Activated CD4-positive, alpha-beta T cell treated with anti-CD3 and anti-CD28 coated beads, Interleukin-2, amount 10 ng/mL, durations not matched to agents 7 days and 5 days (primary cell): ENCODE results near the gene ARF1. TPM values are rescaled to one million over a fixed set of nuclear protein-coding genes. Genes with fewer than 3 reads are reported as not detected.
A peak's percentile ranks its signal among the peaks of the same experiment; 100 is the strongest.

Source experiments
- CTCF ChIA-PET: fragments of 350-600 bp; sonication (Branson Sonifier 250); formaldehyde crosslinking; loops from one replicate; lab custom pipeline; 2021; ENCODE audit warnings: antibody characterized with exemption; lab: Charles Lee
- POLR2A ChIA-PET: fragments of 350-600 bp; sonication (Branson Sonifier 250); formaldehyde crosslinking; loops from one replicate; lab custom pipeline; 2021; ENCODE audit warnings: antibody characterized with exemption; lab: Charles Lee
- DNase-seq: peaks from one replicate; pipeline ENCODE4 v3.0.0-alpha.2; 2020
- H3K27ac Mint-ChIP-seq: one replicate; pipeline ENCODE4 v1.8.0; 2021; ENCODE audit warnings: mild to moderate bottlenecking, moderate library complexity, mixed read lengths
- H3K27me3 Mint-ChIP-seq: one replicate; pipeline ENCODE4 v1.8.0; 2021; ENCODE audit warnings: mixed read lengths
- H3K36me3 Mint-ChIP-seq: one replicate; pipeline ENCODE4 v1.8.0; 2021; ENCODE audit warnings: low read depth, mixed read lengths
- H3K4me1 Mint-ChIP-seq: one replicate; pipeline ENCODE4 v1.8.0; 2021; ENCODE audit warnings: mixed read lengths
- H3K4me3 Mint-ChIP-seq: one replicate; pipeline ENCODE4 v1.8.0; 2021; ENCODE audit warnings: mild to moderate bottlenecking, moderate library complexity, mixed read lengths
- H3K9me3 Mint-ChIP-seq: one replicate; pipeline ENCODE4 v1.8.0; 2021; ENCODE audit warnings: mixed read lengths
- total RNA-seq, 2 experiments: library from RNA; stranded (reverse); gene quantifications; one replicate each; pipeline ENCODE4 v1.2.3, GENCODE V29; 2021

ARF1 gene
- total RNA-seq, 2 experiments from 2014 or later, result 267 to 285 TPM

GRCh38 chr1:228059634-228060457 lies 22.7 kb upstream of the ARF1 start:
- POLR2A ChIA-PET, result no interaction called here
- Mint-ChIP-seq H3K4me3 (peak overlapping the region; percentile 50), H3K4me1 (peaks cover 15% of the 10 kb centered on the region), H3K36me3 (no peaks in the 10 kb centered on the region), H3K27me3 (peaks cover 57% of the 10 kb centered on the region), H3K9me3 (no peaks in the 10 kb centered on the region), H3K27ac (no peak overlapping the region)
- CTCF ChIA-PET, result interaction anchor here (1.5 to 2.6 kb wide), 2 partner anchors 12 to 17 kb away, joined by 3 to 11 read pairs; no protein-coding TSS in a partner anchor
- DNase-seq, result peak; percentile 62

DNA sequence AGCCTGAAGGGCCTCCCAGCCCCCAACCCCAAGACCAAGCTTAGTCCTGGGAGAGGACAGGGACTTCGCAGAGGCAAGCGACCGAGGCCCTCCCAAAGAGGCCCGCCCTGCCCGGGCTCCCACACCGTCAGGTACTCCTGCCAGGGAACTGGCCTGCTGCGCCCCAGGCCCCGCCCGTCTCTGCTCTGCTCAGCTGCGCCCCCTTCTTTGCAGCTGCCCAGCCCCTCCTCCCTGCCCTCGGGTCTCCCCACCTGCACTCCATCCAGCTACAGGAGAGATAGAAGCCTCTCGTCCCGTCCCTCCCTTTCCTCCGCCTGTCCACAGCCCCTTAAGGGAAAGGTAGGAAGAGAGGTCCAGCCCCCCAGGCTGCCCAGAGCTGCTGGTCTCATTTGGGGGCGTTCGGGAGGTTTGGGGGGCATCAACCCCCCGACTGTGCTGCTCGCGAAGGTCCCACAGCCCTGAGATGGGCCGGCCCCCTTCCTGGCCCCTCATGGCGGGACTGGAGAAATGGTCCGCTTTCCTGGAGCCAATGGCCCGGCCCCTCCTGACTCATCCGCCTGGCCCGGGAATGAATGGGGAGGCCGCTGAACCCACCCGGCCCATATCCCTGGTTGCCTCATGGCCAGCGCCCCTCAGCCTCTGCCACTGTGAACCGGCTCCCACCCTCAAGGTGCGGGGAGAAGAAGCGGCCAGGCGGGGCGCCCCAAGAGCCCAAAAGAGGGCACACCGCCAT lies 21.9 kb upstream of the ARF1 start:
- POLR2A ChIA-PET, result no interaction called here
- Mint-ChIP-seq H3K4me3 (peak overlapping the region; percentile 35), H3K36me3 (no peaks in the 10 kb centered on the region), H3K9me3 (no peaks in the 10 kb centered on the region), H3K27me3 (peaks cover 53% of the 10 kb centered on the region), H3K27ac (no peak overlapping the region), H3K4me1 (peaks cover 15% of the 10 kb centered on the region)
- CTCF ChIA-PET, result interaction anchor here (1.1 to 2.6 kb wide), 2 partner anchors 11 to 16 kb away, joined by 3 to 11 read pairs; no protein-coding TSS in a partner anchor
- no peak for DNase-seq

- Mint-ChIP-seq H3K9me3 (no peaks in the 10 kb centered on the region), H3K27me3 (peaks cover 44% of the 10 kb centered on the region), H3K4me3 (no peak overlapping the region), H3K4me1 (peaks cover 15% of the 10 kb centered on the region), H3K36me3 (no peaks in the 10 kb centered on the region), H3K27ac (no peak overlapping the region)
- no peak for DNase-seq
- ChIA-PET CTCF (interaction anchor here (1.1 to 2.6 kb wide), 2 partner anchors 12 to 16 kb away, joined by 3 to 11 read pairs; no protein-coding TSS in a partner anchor), POLR2A (no interaction called here)
Measured at GRCh38 chr1:228061411-228062084, 21.0 kb upstream of the ARF1 start.

- H3K36me3 Mint-ChIP-seq, result no peaks in the 10 kb centered on the region
- POLR2A ChIA-PET, result no interaction called here
- no peak overlapping the region for H3K27ac Mint-ChIP-seq
- CTCF ChIA-PET, result interaction anchor here (1.0 to 1.1 kb wide), 2 partner anchors 12 to 20 kb away, joined by 3 read pairs; partner anchors contain the start of gene ARF1
- H3K27me3 Mint-ChIP-seq, result peaks cover 40% of the 10 kb centered on the region
- peaks cover 15% of the 10 kb centered on the region for H3K4me1 Mint-ChIP-seq
- H3K4me3 Mint-ChIP-seq, result no peak overlapping the region
- H3K9me3 Mint-ChIP-seq, result no peaks in the 10 kb centered on the region
- DNase-seq, result no peak
Measured at GRCh38 chr1:228062085-228062791, 20.3 kb upstream of the ARF1 start.

DNA sequence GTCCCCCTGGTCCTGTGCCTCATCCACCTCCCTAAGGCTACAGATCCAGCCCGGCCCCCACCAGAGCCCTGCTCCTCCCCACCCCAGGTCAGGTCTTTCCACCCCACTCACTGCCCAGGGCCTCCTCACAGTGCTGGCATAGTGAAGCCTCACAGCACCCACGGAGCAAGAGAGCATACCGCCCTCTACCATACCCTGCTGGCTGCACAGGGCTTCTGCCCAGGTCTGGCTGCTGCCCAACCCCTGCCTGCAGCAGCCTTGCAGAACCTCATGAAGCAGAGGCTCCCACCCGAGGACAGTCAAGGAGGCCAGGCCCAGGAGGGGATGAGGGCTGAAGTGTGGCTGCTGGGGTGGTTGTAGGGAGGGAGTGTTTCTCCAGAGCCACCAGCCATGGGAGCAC lies 19.7 kb upstream of the ARF1 start:
- POLR2A ChIA-PET, result no interaction called here
- CTCF ChIA-PET, result interaction anchor here (1.0 to 1.8 kb wide), 2 partner anchors 11 to 20 kb away, joined by 3 to 4 read pairs; partner anchors contain the start of gene ARF1
- H3K9me3 Mint-ChIP-seq, result no peaks in the 10 kb centered on the region
- no peak for DNase-seq
- H3K27me3 Mint-ChIP-seq, result peaks cover 37% of the 10 kb centered on the region
- H3K4me3 Mint-ChIP-seq, result no peak overlapping the region
- H3K27ac Mint-ChIP-seq, result no peak overlapping the region
- H3K4me1 Mint-ChIP-seq, result peaks cover 15% of the 10 kb centered on the region
- no peaks in the 10 kb centered on the region for H3K36me3 Mint-ChIP-seq

DNA sequence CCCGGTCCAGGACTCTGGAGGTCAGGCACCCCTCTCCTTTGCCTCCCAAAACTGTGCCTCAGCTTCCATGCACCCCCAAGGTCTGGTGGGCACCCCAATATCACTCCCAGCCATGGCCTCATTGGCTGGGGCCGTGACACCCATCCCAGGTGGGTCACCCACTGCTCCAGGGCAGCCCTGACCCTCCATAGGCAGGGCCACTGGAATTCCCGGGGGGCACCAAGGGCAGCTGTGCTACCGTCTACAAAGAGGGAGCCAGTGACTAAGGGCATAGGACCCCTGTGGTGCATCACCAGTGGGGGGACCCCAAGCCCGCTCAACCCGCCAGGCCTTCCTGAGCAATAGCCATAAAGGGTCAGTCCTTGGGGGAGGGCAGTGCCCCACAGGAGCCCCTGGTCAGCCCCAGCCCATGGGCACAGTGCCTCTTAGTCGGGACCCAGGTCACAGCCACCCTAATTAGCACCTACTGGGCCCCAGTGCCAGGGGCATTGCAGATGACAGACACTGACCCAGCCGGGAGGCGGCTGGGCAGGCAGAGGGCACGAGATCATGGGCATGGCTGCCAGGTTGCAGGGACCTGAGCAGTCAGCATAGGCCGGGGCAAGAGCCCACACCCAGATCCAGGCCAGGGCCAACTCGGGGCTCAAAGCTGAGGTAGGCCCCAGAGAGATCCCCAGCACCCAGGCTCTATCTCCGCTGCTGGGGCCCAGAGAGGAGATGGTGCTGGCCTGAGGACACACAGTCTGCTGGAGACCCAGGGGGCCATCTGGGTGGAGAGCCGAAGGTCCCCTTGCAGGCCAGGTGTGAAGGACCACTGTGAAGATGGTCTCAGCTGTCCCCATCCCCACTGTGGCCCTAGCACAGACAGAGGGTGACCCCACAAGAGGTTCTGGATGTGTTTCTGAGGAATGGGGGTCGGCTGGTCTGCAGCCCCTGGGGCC lies 19.0 kb upstream of the ARF1 start:
- POLR2A ChIA-PET, result no interaction called here
- Mint-ChIP-seq H3K9me3 (no peaks in the 10 kb centered on the region), H3K27me3 (peaks cover 31% of the 10 kb centered on the region), H3K4me1 (peaks cover 15% of the 10 kb centered on the region), H3K4me3 (no peak overlapping the region), H3K27ac (no peak overlapping the region), H3K36me3 (no peaks in the 10 kb centered on the region)
- no peak for DNase-seq
- CTCF ChIA-PET, result interaction anchor here (1.0 to 1.8 kb wide), 2 partner anchors 11 to 19 kb away, joined by 3 to 4 read pairs; partner anchors contain the start of gene ARF1

- Mint-ChIP-seq H3K36me3 (no peaks in the 10 kb centered on the region), H3K9me3 (no peaks in the 10 kb centered on the region), H3K4me3 (no peak overlapping the region), H3K27ac (no peak overlapping the region), H3K27me3 (peaks cover 25% of the 10 kb centered on the region), H3K4me1 (peaks cover 15% of the 10 kb centered on the region)
- POLR2A ChIA-PET, result no interaction called here
- CTCF ChIA-PET, result interaction anchor here (1.8 kb wide), 1 partner anchor 10 kb away, joined by 4 read pairs; no protein-coding TSS in a partner anchor
- DNase-seq, result no peak
Measured at GRCh38 chr1:228064296-228064695, 18.2 kb upstream of the ARF1 start.

GRCh38 chr1:228064741-228065542 lies 17.6 kb upstream of the ARF1 start:
- peaks cover 10% of the 10 kb centered on the region for H3K4me1 Mint-ChIP-seq
- H3K4me3 Mint-ChIP-seq, result no peak overlapping the region
- CTCF ChIA-PET, result interaction anchor here (1.8 kb wide), 1 partner anchor 9 kb away, joined by 4 read pairs; no protein-coding TSS in a partner anchor
- no peaks in the 10 kb centered on the region for H3K9me3 Mint-ChIP-seq
- DNase-seq, result no peak
- POLR2A ChIA-PET, result no interaction called here
- H3K27ac Mint-ChIP-seq, result no peak overlapping the region
- peaks cover 20% of the 10 kb centered on the region for H3K27me3 Mint-ChIP-seq
- H3K36me3 Mint-ChIP-seq, result no peaks in the 10 kb centered on the region

DNA sequence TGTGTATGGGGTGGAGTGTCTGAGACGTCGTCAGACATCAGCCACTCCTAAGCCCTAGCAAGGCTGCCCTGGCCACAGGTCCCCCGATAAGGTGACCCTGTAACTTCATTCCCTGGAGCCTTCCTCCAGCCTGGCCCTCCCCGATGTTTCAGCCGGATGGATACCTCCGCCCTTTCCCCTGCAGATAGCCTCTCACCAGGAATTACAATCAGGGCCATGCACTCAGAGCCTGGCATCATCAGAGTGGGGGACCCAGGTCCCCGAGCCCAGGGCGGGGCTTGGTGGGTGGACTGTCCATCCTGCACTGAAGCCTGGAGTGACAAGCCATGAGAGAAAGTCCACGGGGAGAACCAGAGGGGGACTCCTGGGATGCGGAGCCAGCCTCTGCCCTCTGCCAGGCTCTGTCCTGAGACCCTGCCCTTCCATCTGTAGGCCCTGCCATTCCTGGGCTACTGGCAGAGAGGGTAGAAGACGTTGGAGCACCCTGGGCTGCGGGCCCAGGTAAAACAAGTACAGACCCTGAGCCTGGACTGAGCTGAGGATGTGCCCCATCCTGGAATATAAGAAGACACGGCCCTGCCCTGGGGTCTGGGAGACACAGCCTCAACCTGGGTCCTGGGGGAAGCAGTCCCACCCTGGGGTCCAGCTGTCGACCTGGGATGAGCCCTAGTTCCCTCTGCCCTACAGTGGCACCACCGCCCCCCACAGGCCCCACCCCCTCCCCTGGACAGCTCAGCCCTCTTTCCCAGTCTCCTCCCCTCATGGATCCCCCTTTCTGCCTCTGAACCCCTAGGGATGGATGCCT lies 16.8 kb upstream of the ARF1 start:
- ChIA-PET CTCF (interaction anchor here (1.8 kb wide), 1 partner anchor 12 kb away, joined by 5 read pairs; no protein-coding TSS in a partner anchor), POLR2A (no interaction called here)
- H3K4me3 Mint-ChIP-seq, result no peak overlapping the region
- H3K27ac Mint-ChIP-seq, result no peak overlapping the region
- no peak for DNase-seq
- peaks cover 16% of the 10 kb centered on the region for H3K27me3 Mint-ChIP-seq
- no peaks in the 10 kb centered on the region for H3K36me3 Mint-ChIP-seq
- H3K9me3 Mint-ChIP-seq, result no peaks in the 10 kb centered on the region
- H3K4me1 Mint-ChIP-seq, result peaks cover 6% of the 10 kb centered on the region

- ChIA-PET POLR2A (interaction anchor here (0.6 kb wide), 1 partner anchor 20 kb away, joined by 3 read pairs; no protein-coding TSS in a partner anchor), CTCF (interaction anchor here (1.8 kb wide), 1 partner anchor 11 kb away, joined by 5 read pairs; no protein-coding TSS in a partner anchor)
- peaks cover 10% of the 10 kb centered on the region for H3K27me3 Mint-ChIP-seq
- no peak for DNase-seq
- H3K36me3 Mint-ChIP-seq, result no peaks in the 10 kb centered on the region
- H3K4me1 Mint-ChIP-seq, result no peaks in the 10 kb centered on the region
- no peaks in the 10 kb centered on the region for H3K9me3 Mint-ChIP-seq
- no peak overlapping the region for H3K27ac Mint-ChIP-seq
- no peak overlapping the region for H3K4me3 Mint-ChIP-seq
Measured at GRCh38 chr1:228066416-228066815, 16.1 kb upstream of the ARF1 start.
